Left lung (tissue), 10 donors: ENCODE results near the gene UCHL5. TPM values are rescaled to one million over a fixed set of nuclear protein-coding genes. Genes with fewer than 3 reads are reported as not detected.

Experiments
- ATAC-seq: fragments of 200-7000 bp; cut with Tn5 transposase; one replicate; pipeline ENCODE4 v1.9.1; 2020; ENCODE audit warnings: moderate library complexity
- DNase-seq, 4 donors: peaks; one replicate each; pipeline ENCODE4 v3.0.0-alpha.2; 2013 to 2020
- H3K27ac ChIP-seq, 2 donors: fragments of 200-600 bp; sonication (generic) in 1 of 2; one replicate each; pipeline versions ENCODE4 v1.5.0 to v1.8.0; 2020 to 2021
- H3K27me3 ChIP-seq, 2 donors: fragments of 200-600 bp; sonication (generic) in 1 of 2; one replicate each; pipeline versions ENCODE4 v1.5.0 to v1.8.0; 2020 to 2021
- H3K36me3 ChIP-seq, 2 donors: fragments of 200-600 bp; sonication (generic) in 1 of 2; one replicate each; pipeline versions ENCODE4 v1.5.0 to v1.8.0; 2020 to 2021
- H3K4me1 ChIP-seq, 2 donors: fragments of 200-600 bp; one replicate each; pipeline ENCODE4 v1.8.0; 2021
- H3K4me3 ChIP-seq, 2 donors: fragments of 200-600 bp; sonication (generic) in 1 of 2; one replicate each; pipeline versions ENCODE4 v1.5.0 to v1.8.0; 2020 to 2021; ENCODE audit warnings: mild to moderate bottlenecking in 1 of 2
- H3K9me3 ChIP-seq, 2 donors: fragments of 200-600 bp; sonication (generic) in 1 of 2; one replicate each; pipeline versions ENCODE4 v1.5.0 to v1.8.0; 2020 to 2021
- intact Hi-C, 2 donors: fragments of 100-400 bp; cut with DNase I; formaldehyde crosslinking; loops; one replicate each; pipeline versions ENCODE4 v1.11.2 to v1.14.2; 2022
- polyA plus RNA-seq, 6 donors: library from polyadenylated mRNA; unstranded; fragments of 120-200 nt; gene quantifications; one replicate each; pipeline ENCODE4 v1.2.1, GENCODE V29; 2013; ENCODE audit not compliant: insufficient read length in 6 of 6
- total RNA-seq, 2 donors: library from RNA; stranded (reverse); fragmentation: NEBNext Ultra II Directional; extraction: Animal tissue kit (Norgen Biotek cat#: 25700); gene quantifications; one replicate each; pipeline ENCODE4 v1.2.1, GENCODE V29; 2021
- TF ChIP-seq, protein P1 (sequence below), 2 donors: fragments of 200-600 bp; sonication (generic) in 1 of 2; IDR thresholded peaks; one replicate each; pipeline versions ENCODE4 v1.5.0 to v1.8.0; 2021; ENCODE audit warnings: antibody characterized with exemption in 2 of 2
- donor health status: DM: no; HTN: yes; CAD: no.
- donor health status: DM: no; HTN: no; CAD: no.

The UCHL5 gene
- total and polyA plus RNA-seq, 8 donors = 27.9 to 48.7 (median 44.5) TPM

- DNase-seq (no peak), ATAC-seq (no peak)
- Histone ChIP-seq H3K36me3 (no peaks in the 10 kb centered on the region), H3K4me1 (peaks cover 11 to 34% of the 10 kb centered on the region in 2 donors), H3K4me3 (no peak overlapping the region), H3K9me3 (no peaks in the 10 kb centered on the region), H3K27me3 (no peaks in the 10 kb centered on the region), H3K27ac (no peak overlapping the region)
- intact Hi-C loops = no loop called here
- TF ChIP-seq, protein P1, sequence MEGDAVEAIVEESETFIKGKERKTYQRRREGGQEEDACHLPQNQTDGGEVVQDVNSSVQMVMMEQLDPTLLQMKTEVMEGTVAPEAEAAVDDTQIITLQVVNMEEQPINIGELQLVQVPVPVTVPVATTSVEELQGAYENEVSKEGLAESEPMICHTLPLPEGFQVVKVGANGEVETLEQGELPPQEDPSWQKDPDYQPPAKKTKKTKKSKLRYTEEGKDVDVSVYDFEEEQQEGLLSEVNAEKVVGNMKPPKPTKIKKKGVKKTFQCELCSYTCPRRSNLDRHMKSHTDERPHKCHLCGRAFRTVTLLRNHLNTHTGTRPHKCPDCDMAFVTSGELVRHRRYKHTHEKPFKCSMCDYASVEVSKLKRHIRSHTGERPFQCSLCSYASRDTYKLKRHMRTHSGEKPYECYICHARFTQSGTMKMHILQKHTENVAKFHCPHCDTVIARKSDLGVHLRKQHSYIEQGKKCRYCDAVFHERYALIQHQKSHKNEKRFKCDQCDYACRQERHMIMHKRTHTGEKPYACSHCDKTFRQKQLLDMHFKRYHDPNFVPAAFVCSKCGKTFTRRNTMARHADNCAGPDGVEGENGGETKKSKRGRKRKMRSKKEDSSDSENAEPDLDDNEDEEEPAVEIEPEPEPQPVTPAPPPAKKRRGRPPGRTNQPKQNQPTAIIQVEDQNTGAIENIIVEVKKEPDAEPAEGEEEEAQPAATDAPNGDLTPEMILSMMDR (IDR thresholded peaks at IDR 0.05) = no peak
These were observed 3.7 kb upstream of the UCHL5 start for GRCh38 chr1:193062698-193063463.

GRCh38 chr1:193060938-193061337 is 1.8 kb upstream of the UCHL5 start:
- intact Hi-C loops = no loop called here
- Histone ChIP-seq H3K27me3 (no peaks in the 10 kb centered on the region), H3K9me3 (no peaks in the 10 kb centered on the region), H3K4me3 (peak overlapping the region; percentile 72 to 75), H3K4me1 (peaks cover 11 to 44% of the 10 kb centered on the region in 2 donors), H3K36me3 (no peaks in the 10 kb centered on the region), H3K27ac (peak overlapping the region; percentile 93)
- peak in 2 of 4 donors; percentile 5 to 15 for DNase-seq
- ATAC-seq = no peak
- TF ChIP-seq, protein P1 (IDR thresholded peaks at IDR 0.05) = no peak

GRCh38 chr1:193060406-193060805 is 1.2 kb upstream of the UCHL5 start:
- Histone ChIP-seq H3K4me1 (peaks cover 11 to 44% of the 10 kb centered on the region in 2 donors), H3K27ac (peak overlapping the region; percentile 93), H3K9me3 (no peaks in the 10 kb centered on the region), H3K4me3 (peak overlapping the region; percentile 72 to 75), H3K27me3 (no peaks in the 10 kb centered on the region), H3K36me3 (no peaks in the 10 kb centered on the region)
- TF ChIP-seq, protein P1 (IDR thresholded peaks at IDR 0.05) = no peak
- ATAC-seq = no peak
- intact Hi-C loops = no loop called here
- DNase-seq = peak in 2 of 4 donors; percentile 17 to 21

GRCh38 chr1:193060115-193060403 is 899 bp upstream of the UCHL5 start:
- no peaks in the 10 kb centered on the region for H3K9me3 ChIP-seq
- TF ChIP-seq, protein P1 (IDR thresholded peaks at IDR 0.05) = no peak
- DNase-seq = no peak
- no peaks in the 10 kb centered on the region for H3K27me3 ChIP-seq
- ATAC-seq = no peak
- no peaks in the 10 kb centered on the region for H3K36me3 ChIP-seq
- peak overlapping the region; percentile 93 for H3K27ac ChIP-seq
- peaks cover 11 to 44% of the 10 kb centered on the region in 2 donors for H3K4me1 ChIP-seq
- H3K4me3 ChIP-seq = peak overlapping the region; percentile 72 to 75
- intact Hi-C loops = no loop called here

- H3K4me1 ChIP-seq = peaks cover 11 to 44% of the 10 kb centered on the region in 2 donors
- TF ChIP-seq, protein P1 (IDR thresholded peaks at IDR 0.05) = no peak
- ATAC-seq = peak; percentile 57
- peak overlapping the region; percentile 72 to 75 for H3K4me3 ChIP-seq
- H3K27ac ChIP-seq = peak overlapping the region; percentile 93
- peak; percentile 39 to 78 (median 66) for DNase-seq
- no peaks in the 10 kb centered on the region for H3K36me3 ChIP-seq
- intact Hi-C loops = no loop called here
- H3K27me3 ChIP-seq = no peaks in the 10 kb centered on the region
- no peaks in the 10 kb centered on the region for H3K9me3 ChIP-seq
These were observed 455 bp downstream of the UCHL5 start for GRCh38 chr1:193058529-193059281.
